Measurements from ENCODE around the gene ITGA7. TPM values are rescaled to one million over a fixed set of nuclear protein-coding genes. Genes with fewer than 3 reads are reported as not detected.
A peak's percentile ranks its signal among the peaks of the same experiment; 100 is the strongest.

The ITGA7 gene
- total RNA-seq, 1 donor from 2014 or later: 25.1 TPM

GRCh38 chr12:55733021-55733555 lies 25.4 kb upstream of the ITGA7 start:
- Mint-ChIP-seq H3K4me3 (ENCODE audit: low read depth) (no peak overlapping the region), H3K27me3 (peaks cover 8% of the 10 kb centered on the region)

DNA sequence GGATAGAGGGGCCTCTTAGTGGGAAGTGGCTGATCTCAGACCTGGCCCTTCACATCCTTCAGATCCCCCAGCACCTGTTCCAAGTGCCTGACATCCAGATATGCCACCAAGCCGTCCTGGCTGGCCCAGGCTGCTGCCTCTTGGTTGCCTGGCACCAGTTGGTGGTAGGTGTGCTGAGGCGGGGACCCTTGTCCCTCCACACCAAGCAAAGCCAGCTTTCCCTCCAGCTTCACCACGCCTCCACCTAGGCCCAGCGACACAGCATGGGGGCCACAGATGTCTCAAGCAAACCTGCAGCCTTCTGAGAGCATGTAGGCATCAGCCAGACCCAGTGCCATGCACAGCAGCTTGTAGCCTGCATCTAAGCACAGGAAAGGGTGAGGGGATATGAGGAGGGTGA lies 24.6 kb upstream of the ITGA7 start:
- Mint-ChIP-seq H3K27ac (no peak overlapping the region), H3K36me3 (ENCODE audit: insufficient read depth) (no peaks in the 10 kb centered on the region), H3K9me3 (ENCODE audit: low read depth) (no peaks in the 10 kb centered on the region), H3K4me1 (ENCODE audit: low read depth) (peaks cover 21% of the 10 kb centered on the region), H3K27me3 (peaks cover 8% of the 10 kb centered on the region), H3K4me3 (ENCODE audit: low read depth) (no peak overlapping the region)
- no peak for TF ChIP-seq CTCF (IDR thresholded peaks at IDR 0.05; ENCODE audit: unreplicated experiment)
- DNase-seq (ENCODE audit: low spot score, unreplicated experiment): no peak

More at GRCh38 chr12:55733021-55733555, 25.4 kb upstream of the ITGA7 start:
- Mint-ChIP-seq H3K9me3 (ENCODE audit: low read depth) (no peaks in the 10 kb centered on the region), H3K36me3 (ENCODE audit: insufficient read depth) (no peaks in the 10 kb centered on the region), H3K4me1 (ENCODE audit: low read depth) (peaks cover 22% of the 10 kb centered on the region), H3K27ac (no peak overlapping the region)
- no peak for DNase-seq (ENCODE audit: low spot score, unreplicated experiment)
- no peak for TF ChIP-seq CTCF (IDR thresholded peaks at IDR 0.05; ENCODE audit: unreplicated experiment)

DNA sequence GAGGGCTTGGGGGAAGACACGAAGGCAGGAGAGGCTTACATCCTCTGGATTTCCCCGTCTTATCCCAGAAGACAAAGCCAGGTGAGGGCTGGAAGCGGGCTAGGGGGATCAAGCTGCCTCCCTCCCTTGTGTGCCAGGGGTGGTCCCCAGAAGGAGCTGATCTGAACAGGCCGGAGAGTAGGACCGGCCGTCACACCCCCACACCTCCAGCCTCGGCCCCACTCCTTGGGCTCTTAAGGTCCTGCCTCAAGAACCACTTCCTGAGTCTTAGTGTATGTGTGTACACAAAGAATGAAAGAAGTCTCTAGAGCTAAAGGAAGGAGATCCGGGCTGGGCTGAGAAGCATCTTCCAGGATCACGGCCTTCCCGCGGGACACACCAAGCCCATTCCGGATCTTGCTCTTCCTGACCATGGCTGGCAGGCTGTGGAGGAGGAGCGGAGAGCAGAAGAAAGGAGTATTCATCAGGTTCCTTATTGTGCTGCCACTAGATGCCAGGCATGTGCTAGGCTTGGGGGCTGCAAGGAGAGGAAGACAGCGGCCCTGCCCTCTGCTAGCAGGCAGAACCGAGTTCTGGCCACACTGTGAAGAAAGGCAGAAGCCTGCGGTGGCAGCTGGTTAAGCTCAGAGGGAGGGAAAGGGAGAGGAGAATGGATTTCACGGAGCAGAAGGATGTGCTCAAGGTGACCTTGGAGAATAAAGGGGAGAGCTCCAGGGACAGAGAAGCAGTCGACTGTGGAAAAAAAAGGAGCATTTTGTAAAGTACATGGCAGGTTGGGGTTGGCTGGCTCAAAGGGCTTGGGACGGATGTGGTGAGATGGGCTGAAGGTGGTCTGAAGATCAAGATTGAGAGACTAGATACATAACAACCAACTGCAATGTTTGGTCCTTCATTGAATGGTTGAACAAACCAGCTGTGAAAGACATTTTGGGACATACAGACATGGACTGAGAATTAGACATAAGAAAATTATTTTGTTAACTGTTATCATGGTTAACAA lies 22.4 kb upstream of the ITGA7 start:
- Mint-ChIP-seq H3K4me1 (ENCODE audit: low read depth) (peaks cover 24% of the 10 kb centered on the region), H3K4me3 (ENCODE audit: low read depth) (peak overlapping the region; percentile 84), H3K36me3 (ENCODE audit: insufficient read depth) (peaks cover 2% of the 10 kb centered on the region), H3K9me3 (ENCODE audit: low read depth) (no peaks in the 10 kb centered on the region), H3K27me3 (peaks cover 8% of the 10 kb centered on the region), H3K27ac (peak overlapping the region; percentile 96)
- TF ChIP-seq CTCF (IDR thresholded peaks at IDR 0.05; ENCODE audit: unreplicated experiment): no peak
- DNase-seq (ENCODE audit: low spot score, unreplicated experiment): no peak

DNA sequence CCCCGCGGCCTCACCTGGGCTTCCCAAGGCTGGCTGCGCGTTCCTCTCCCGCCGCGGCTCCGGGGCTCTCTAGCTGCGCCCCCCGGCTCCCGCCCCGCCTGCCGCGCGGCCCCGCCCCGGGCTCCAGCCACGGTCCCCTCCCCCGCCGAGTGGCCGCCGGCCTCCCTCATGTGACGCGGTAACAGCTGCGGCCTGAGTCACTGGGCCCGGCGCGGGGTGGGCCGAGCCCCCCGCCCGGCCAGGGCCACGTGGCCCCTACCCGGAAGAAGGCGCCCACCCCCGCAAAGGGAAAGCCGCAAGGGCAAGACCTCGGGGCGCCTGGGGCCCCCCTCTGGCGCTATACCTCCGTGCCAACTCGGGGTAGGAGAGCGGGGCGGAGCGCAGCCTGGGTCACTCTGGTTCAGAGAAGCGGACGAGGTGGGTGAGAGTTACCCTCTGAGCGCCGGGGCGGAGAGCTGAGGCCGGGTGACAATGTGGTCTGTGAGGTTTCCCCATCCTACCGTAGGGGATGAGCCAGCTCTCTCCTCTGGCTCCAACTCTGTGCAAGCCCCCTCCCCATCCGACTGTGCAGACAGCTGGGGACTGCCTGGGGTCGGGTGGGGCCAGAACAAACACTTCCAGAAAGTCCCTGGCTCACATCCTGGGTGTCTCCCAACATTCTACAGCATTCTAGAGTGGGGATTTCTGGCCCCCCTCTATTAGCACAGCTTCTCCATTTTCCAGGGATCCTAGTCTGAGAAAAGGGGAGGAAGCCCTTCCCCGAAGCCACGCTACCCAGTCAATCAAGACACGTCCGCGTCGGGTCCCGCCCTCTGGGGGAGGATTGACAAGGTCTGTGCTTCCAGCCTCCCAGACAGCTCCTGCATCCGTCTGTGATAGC lies 21.5 kb upstream of the ITGA7 start, which contains the start of gene CD63:
TSS of gene CD63 (minus strand) at position 71 of the 880 bp plus-strand sequence. CDS start 668 bp downstream, outside the sequence.
- DNase-seq (ENCODE audit: low spot score, unreplicated experiment): peak; percentile 65
- peaks cover 8% of the 10 kb centered on the region for H3K27me3 Mint-ChIP-seq
- peak within 1 kb of the TSS; percentile 96 for H3K27ac Mint-ChIP-seq
- H3K36me3 Mint-ChIP-seq (ENCODE audit: insufficient read depth): peaks cover 2% of the 10 kb centered on the region
- H3K4me3 Mint-ChIP-seq (ENCODE audit: low read depth): peak within 1 kb of the TSS; percentile 84
- H3K4me1 Mint-ChIP-seq (ENCODE audit: low read depth): peaks cover 24% of the 10 kb centered on the region
- no peak for TF ChIP-seq CTCF (IDR thresholded peaks at IDR 0.05; ENCODE audit: unreplicated experiment)
- H3K9me3 Mint-ChIP-seq (ENCODE audit: low read depth): no peaks in the 10 kb centered on the region

Data from progenitor cell of endocrine pancreas (in vitro differentiated cells).